Stimulated activated naive CD8-positive, alpha-beta T cell treated with anti-CD3 and anti-CD28 coated beads, Interleukin-15, Interleukin-2, amounts not matched to agents 100 ng/mL and 50 ng/mL, for 24 hours (primary cell): ENCODE measurements around the gene SS18L1.

Experiments
- H3K27ac Mint-ChIP-seq: one replicate; pipeline ENCODE4 v1.8.0; 2021; ENCODE audit warnings: mild to moderate bottlenecking, mixed read lengths
- H3K27me3 Mint-ChIP-seq: one replicate; pipeline ENCODE4 v1.8.0; 2021; ENCODE audit warnings: mixed read lengths
- H3K36me3 Mint-ChIP-seq: one replicate; pipeline ENCODE4 v1.8.0; 2021; ENCODE audit warnings: low read depth, mixed read lengths
- H3K4me1 Mint-ChIP-seq: one replicate; pipeline ENCODE4 v1.8.0; 2021; ENCODE audit warnings: low read depth, mixed read lengths
- H3K4me3 Mint-ChIP-seq: one replicate; pipeline ENCODE4 v1.8.0; 2021; ENCODE audit warnings: mild to moderate bottlenecking, mixed read lengths
- H3K9me3 Mint-ChIP-seq: one replicate; pipeline ENCODE4 v1.8.0; 2021; ENCODE audit warnings: mixed read lengths

The SS18L1 gene

DNA sequence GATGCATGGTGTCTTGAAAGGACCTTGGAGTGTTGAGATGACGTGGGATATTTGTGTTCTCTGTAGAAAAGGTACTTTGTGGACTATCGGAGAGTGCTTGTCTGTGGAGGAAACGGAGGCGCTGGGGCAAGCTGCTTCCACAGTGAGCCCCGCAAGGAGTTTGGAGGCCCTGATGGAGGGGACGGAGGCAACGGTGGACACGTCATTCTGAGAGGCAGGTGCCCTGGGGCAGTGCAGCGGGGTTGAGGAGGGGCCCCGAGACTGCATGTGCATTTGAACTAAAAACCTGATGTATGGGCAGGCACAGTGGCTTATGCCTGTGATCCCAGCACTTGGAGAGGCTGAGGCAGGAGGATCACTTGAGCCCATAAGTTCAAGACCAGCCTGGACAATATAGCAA is 52.2 kb downstream of the SS18L1 start:
- Mint-ChIP-seq H3K36me3 (peaks cover 34% of the 10 kb centered on the region), H3K27me3 (no peaks in the 10 kb centered on the region), H3K27ac (no peak overlapping the region), H3K4me1 (peaks cover 3% of the 10 kb centered on the region), H3K4me3 (no peak overlapping the region), H3K9me3 (no peaks in the 10 kb centered on the region)

DNA sequence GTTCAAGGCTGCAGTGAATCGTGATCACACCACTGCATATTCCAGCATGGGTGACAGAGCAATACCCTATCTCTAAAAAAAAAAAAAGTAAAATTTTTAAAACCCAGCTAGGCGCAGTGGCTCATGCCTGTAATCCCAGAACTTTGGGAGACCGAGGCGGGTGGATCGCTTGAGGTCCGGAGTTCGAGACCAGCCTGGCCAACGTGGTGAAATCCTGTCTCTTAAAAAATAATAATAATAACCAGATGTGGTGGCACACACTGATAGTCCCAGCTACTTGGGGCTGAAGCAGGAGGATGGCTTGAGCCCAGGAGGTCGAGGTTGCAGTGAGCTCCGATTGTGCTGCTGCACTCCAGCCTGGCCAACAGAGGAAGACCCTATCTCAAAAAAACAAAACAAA is 52.7 kb downstream of the SS18L1 start:
- no peaks in the 10 kb centered on the region for H3K9me3 Mint-ChIP-seq
- no peak overlapping the region for H3K4me3 Mint-ChIP-seq
- H3K36me3 Mint-ChIP-seq = peaks cover 37% of the 10 kb centered on the region
- H3K4me1 Mint-ChIP-seq = peaks cover 3% of the 10 kb centered on the region
- no peaks in the 10 kb centered on the region for H3K27me3 Mint-ChIP-seq
- no peak overlapping the region for H3K27ac Mint-ChIP-seq

DNA sequence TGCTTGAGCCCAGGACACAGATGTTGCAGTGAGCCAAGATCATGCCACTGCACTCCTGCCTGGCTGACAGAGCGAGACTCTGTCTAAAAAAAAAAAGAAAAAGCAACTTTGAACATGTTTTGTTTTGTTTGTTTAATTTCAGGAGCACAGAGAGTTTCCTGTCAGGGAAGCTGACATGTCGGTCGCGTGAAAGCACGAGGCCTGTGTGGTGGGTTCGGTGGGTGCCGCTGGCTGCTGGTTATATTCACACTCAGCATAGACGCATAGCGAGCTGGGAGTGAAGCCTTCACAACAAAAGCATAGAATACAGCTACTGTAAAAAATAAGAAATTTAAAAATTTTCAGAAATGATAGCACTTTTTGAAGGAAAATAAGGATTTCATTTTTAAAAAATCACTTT is 53.7 kb downstream of the SS18L1 start:
- no peak overlapping the region for H3K27ac Mint-ChIP-seq
- no peaks in the 10 kb centered on the region for H3K27me3 Mint-ChIP-seq
- peaks cover 41% of the 10 kb centered on the region for H3K36me3 Mint-ChIP-seq
- H3K4me3 Mint-ChIP-seq = no peak overlapping the region
- H3K9me3 Mint-ChIP-seq = no peaks in the 10 kb centered on the region
- H3K4me1 Mint-ChIP-seq = peaks cover 3% of the 10 kb centered on the region

DNA sequence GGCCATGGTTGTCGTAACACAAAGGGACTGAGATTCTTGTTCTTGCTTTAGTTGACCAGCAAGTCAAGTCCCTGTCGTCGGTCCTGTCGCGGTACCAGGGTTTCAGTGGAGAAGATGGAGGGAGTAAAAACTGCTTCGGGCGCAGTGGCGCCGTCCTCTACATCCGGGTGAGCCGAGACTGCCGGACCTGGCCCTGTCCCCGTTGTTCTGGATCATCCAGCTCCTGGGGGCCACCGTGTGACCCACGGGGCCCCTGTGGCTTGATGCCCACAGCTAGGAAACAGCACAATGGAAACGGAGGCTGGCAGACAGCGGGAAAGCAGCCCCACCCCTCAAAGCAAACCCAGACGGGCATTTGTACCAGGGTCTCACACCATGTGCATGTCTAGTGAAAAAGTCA is 54.2 kb downstream of the SS18L1 start:
- H3K9me3 Mint-ChIP-seq = no peaks in the 10 kb centered on the region
- H3K4me1 Mint-ChIP-seq = peaks cover 3% of the 10 kb centered on the region
- no peaks in the 10 kb centered on the region for H3K27me3 Mint-ChIP-seq
- no peak overlapping the region for H3K27ac Mint-ChIP-seq
- H3K36me3 Mint-ChIP-seq = peaks cover 44% of the 10 kb centered on the region
- H3K4me3 Mint-ChIP-seq = no peak overlapping the region

DNA sequence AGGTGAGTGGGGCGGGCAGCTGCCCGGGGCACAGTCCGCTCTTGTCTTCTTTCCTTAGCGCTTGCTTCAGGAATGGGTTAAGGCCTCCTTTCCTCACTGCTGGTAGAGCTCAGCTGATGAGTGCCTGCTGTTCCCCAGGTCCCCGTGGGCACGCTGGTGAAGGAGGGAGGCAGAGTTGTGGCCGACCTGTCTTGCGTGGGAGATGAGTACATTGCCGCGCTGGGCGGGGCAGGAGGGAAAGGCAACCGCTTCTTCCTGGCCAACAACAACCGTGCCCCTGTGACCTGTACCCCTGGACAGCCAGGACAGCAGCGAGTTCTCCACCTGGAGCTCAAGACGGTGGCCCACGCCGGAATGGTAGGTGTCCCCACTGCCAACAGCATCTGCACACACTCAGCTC is 54.9 kb downstream of the SS18L1 start:
- no peak overlapping the region for H3K27ac Mint-ChIP-seq
- H3K9me3 Mint-ChIP-seq = no peaks in the 10 kb centered on the region
- H3K27me3 Mint-ChIP-seq = no peaks in the 10 kb centered on the region
- peaks cover 47% of the 10 kb centered on the region for H3K36me3 Mint-ChIP-seq
- no peak overlapping the region for H3K4me3 Mint-ChIP-seq
- no peaks in the 10 kb centered on the region for H3K4me1 Mint-ChIP-seq

DNA sequence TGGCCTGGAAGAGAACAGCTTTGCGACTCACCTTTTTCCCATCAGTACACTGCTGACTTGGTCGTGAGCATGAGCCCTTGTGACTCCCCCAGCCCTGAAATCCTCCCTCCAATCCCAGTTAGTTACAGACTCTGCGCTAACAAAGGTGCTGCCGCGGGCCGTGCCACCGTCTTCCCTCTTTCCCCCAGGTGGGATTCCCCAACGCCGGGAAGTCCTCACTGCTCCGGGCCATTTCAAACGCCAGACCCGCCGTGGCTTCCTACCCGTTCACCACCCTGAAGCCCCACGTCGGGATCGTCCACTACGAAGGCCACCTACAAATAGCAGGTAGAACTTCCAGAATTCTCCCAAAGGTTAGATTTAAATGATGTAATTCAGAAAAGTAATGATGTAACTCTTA is 55.4 kb downstream of the SS18L1 start:
- H3K36me3 Mint-ChIP-seq = peaks cover 49% of the 10 kb centered on the region
- no peaks in the 10 kb centered on the region for H3K27me3 Mint-ChIP-seq
- no peaks in the 10 kb centered on the region for H3K4me1 Mint-ChIP-seq
- no peak overlapping the region for H3K4me3 Mint-ChIP-seq
- H3K9me3 Mint-ChIP-seq = no peaks in the 10 kb centered on the region
- no peak overlapping the region for H3K27ac Mint-ChIP-seq

GRCh38 chr20:62200491-62201172 is 57.1 kb downstream of the SS18L1 start:
- no peaks in the 10 kb centered on the region for H3K27me3 Mint-ChIP-seq
- no peak overlapping the region for H3K27ac Mint-ChIP-seq
- no peak overlapping the region for H3K4me3 Mint-ChIP-seq
- H3K9me3 Mint-ChIP-seq = no peaks in the 10 kb centered on the region
- peaks cover 43% of the 10 kb centered on the region for H3K36me3 Mint-ChIP-seq
- no peaks in the 10 kb centered on the region for H3K4me1 Mint-ChIP-seq

- Mint-ChIP-seq H3K27ac (no peak overlapping the region), H3K27me3 (no peaks in the 10 kb centered on the region), H3K36me3 (peaks cover 38% of the 10 kb centered on the region), H3K4me3 (no peak overlapping the region), H3K4me1 (no peaks in the 10 kb centered on the region), H3K9me3 (no peaks in the 10 kb centered on the region)
These were observed 57.9 kb downstream of the SS18L1 start for GRCh38 chr20:62201173-62202082.

DNA sequence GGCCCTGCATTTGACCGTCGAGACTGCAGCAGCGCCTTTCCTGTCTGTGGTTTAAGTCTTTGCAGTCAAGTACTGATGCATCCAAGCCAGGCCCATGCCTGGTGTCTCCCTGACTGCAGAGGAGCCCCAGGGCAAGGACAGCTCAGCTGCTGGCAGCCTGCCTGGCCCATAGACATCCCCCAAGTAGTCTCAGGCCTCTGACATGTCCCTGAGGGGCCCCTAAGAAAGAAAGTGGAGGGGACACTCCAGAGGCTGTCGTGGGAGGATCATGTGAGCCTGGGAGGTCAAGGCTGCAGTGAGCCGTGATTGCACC is 58.5 kb downstream of the SS18L1 start:
- no peak overlapping the region for H3K27ac Mint-ChIP-seq
- no peaks in the 10 kb centered on the region for H3K4me1 Mint-ChIP-seq
- peaks cover 38% of the 10 kb centered on the region for H3K36me3 Mint-ChIP-seq
- H3K27me3 Mint-ChIP-seq = no peaks in the 10 kb centered on the region
- no peak overlapping the region for H3K4me3 Mint-ChIP-seq
- H3K9me3 Mint-ChIP-seq = no peaks in the 10 kb centered on the region

- Mint-ChIP-seq H3K4me1 (no peaks in the 10 kb centered on the region), H3K9me3 (no peaks in the 10 kb centered on the region), H3K36me3 (peaks cover 38% of the 10 kb centered on the region), H3K27me3 (no peaks in the 10 kb centered on the region), H3K4me3 (no peak overlapping the region), H3K27ac (no peak overlapping the region)
These were observed 59.3 kb downstream of the SS18L1 start for GRCh38 chr20:62202676-62203377.

- Mint-ChIP-seq H3K27me3 (no peaks in the 10 kb centered on the region), H3K9me3 (no peaks in the 10 kb centered on the region), H3K36me3 (peaks cover 35% of the 10 kb centered on the region), H3K4me1 (no peaks in the 10 kb centered on the region), H3K27ac (no peak overlapping the region), H3K4me3 (no peak overlapping the region)
These were observed 59.9 kb downstream of the SS18L1 start for GRCh38 chr20:62203378-62204030.

GRCh38 chr20:62205618-62206387 is 62.2 kb downstream of the SS18L1 start:
- Mint-ChIP-seq H3K27me3 (no peaks in the 10 kb centered on the region), H3K4me3 (no peak overlapping the region), H3K9me3 (no peaks in the 10 kb centered on the region), H3K4me1 (no peaks in the 10 kb centered on the region), H3K27ac (no peak overlapping the region), H3K36me3 (peaks cover 19% of the 10 kb centered on the region)

DNA sequence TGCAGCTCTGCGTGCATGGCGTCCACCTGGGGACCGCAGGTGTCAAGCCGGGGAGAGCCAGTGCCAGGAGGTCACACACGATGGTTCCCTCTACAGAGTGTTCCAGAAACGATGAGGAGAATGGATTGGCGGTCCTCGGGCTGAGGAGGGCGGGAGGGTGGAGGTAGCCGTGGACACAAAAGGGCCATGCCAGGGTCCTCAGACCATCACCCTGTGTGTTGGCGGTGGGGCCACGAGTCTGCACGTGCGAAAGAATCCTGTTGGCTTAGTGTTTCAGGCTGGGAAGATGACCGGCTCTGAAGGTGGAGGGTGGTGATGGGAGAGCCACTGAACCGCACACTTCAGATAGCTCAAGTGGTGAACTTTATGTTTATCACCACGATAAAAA is 62.8 kb downstream of the SS18L1 start:
- no peaks in the 10 kb centered on the region for H3K4me1 Mint-ChIP-seq
- H3K27me3 Mint-ChIP-seq = no peaks in the 10 kb centered on the region
- no peaks in the 10 kb centered on the region for H3K9me3 Mint-ChIP-seq
- H3K36me3 Mint-ChIP-seq = peaks cover 17% of the 10 kb centered on the region
- H3K27ac Mint-ChIP-seq = no peak overlapping the region
- no peak overlapping the region for H3K4me3 Mint-ChIP-seq

DNA sequence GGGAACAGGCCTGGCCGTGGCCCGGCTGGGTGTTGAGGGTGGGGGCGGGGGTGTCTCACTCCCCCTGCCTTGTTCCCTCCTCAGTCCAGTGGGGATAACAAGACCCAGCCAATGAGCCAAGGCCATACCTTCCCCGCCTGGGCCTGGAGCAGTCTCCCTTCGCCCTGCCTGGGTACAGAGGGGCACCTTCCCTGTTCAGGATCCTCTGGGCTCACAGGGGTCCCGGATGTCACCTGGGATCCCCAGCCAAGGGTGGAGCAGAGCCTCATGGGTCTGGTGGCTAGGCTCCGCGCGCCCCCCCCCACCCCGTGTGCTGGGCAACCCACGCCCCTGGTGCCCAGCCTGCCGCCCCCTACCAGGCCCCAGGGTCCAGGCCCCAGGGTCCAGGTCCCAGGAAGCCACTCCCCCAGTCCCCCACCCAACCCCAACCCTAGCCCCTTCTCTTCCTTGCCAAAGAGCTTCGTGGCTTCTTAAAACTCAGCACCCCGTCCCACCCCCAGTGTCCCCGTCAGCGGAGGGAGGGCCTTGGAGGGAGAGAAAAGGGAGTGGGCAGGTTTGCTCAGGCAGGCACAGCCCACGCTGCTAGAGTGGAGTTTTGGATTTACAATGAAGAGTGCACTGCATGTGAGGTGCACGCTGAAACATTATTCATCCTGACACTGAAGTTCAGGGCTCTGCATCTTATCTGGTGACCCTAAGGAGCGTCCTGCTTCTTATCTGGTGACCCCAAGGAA is 64.7 kb downstream of the SS18L1 start:
- peaks cover 5% of the 10 kb centered on the region for H3K36me3 Mint-ChIP-seq
- H3K4me1 Mint-ChIP-seq = no peaks in the 10 kb centered on the region
- peaks cover 3% of the 10 kb centered on the region for H3K27me3 Mint-ChIP-seq
- H3K9me3 Mint-ChIP-seq = no peaks in the 10 kb centered on the region
- H3K27ac Mint-ChIP-seq = no peak overlapping the region
- no peak overlapping the region for H3K4me3 Mint-ChIP-seq
